H1 (cell line): ENCODE results near the gene TRABD2B.

Experiments used
- EP300 ChIP-seq, 2 experiments: IDR thresholded peaks; 1 replicate in 1 of 2; 2 replicates in 1 of 2; pipeline ENCODE4 v1.6.1; 2011 to 2012; ENCODE audit warnings: low read depth in 2 of 2, low read length in 2 of 2, mild to moderate bottlenecking in 2 of 2, borderline replicate concordance in 1 of 2, inconsistent platforms in 1 of 2, moderate library complexity in 1 of 2
- GABPA ChIP-seq: IDR thresholded peaks from 2 replicates; pipeline ENCODE4 v1.6.1; 2011; ENCODE audit warnings: mild to moderate bottlenecking, low read length, moderate library complexity, borderline replicate concordance; ENCODE audit not compliant: insufficient read depth
- GTF2F1 ChIP-seq: IDR thresholded peaks from 2 replicates; pipeline ENCODE4 v1.6.1; 2012; ENCODE audit warnings: low read depth, low read length, improper control_type of control experiment, borderline replicate concordance
- POLR2A ChIP-seq, 2 experiments: IDR thresholded peaks; 1 replicate in 1 of 2; 2 replicates in 1 of 2; pipeline ENCODE4 v1.6.1; 2011; ENCODE audit warnings: low read depth in 2 of 2, low read length in 2 of 2, mild to moderate bottlenecking in 2 of 2; ENCODE audit errors: control extremely low read depth in 1 of 2
- YY1 ChIP-seq: IDR thresholded peaks from 2 replicates; pipeline ENCODE4 v1.6.1; 2011; ENCODE audit warnings: low read depth, mild to moderate bottlenecking, low read length
- ZNF274 ChIP-seq: IDR thresholded peaks from 2 replicates; pipeline ENCODE4 v1.7.0; 2012; ENCODE audit warnings: low read length, borderline replicate concordance; ENCODE audit errors: extremely low read depth
- TF ChIP-seq, protein P1 (sequence below), 3 experiments: IDR thresholded peaks; 1 replicate in 2 of 3; 2 replicates in 1 of 3; pipeline versions ENCODE4 v1.5.1 to v1.6.1; 2011; ENCODE audit warnings: low read length in 3 of 3, mild to moderate bottlenecking in 3 of 3, inconsistent platforms in 2 of 3, low read depth in 1 of 3, moderate library complexity in 1 of 3; ENCODE audit not compliant: insufficient read depth in 1 of 3; ENCODE audit errors: control extremely low read depth in 1 of 3

DNA sequence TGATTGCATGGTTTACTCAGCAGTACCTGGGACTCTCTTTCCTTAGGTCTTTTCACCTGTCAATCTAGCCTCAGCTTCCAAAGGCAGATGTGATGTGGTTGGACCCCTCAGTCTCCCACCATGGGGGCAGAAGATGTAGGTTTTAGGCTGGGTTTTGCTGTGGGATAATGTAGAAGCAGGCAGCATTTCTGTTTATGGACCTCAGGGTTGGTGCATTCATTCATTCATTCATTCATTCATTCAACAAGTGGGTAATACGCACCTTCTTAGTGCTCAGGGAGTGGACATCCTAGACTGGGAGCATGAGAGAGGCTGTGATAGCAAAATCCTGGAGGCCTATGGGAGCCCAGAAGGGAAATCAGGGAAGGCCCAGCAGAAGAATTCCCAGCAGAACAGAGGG is 209.6 kb downstream of the TRABD2B start:
- TF ChIP-seq, protein P1, sequence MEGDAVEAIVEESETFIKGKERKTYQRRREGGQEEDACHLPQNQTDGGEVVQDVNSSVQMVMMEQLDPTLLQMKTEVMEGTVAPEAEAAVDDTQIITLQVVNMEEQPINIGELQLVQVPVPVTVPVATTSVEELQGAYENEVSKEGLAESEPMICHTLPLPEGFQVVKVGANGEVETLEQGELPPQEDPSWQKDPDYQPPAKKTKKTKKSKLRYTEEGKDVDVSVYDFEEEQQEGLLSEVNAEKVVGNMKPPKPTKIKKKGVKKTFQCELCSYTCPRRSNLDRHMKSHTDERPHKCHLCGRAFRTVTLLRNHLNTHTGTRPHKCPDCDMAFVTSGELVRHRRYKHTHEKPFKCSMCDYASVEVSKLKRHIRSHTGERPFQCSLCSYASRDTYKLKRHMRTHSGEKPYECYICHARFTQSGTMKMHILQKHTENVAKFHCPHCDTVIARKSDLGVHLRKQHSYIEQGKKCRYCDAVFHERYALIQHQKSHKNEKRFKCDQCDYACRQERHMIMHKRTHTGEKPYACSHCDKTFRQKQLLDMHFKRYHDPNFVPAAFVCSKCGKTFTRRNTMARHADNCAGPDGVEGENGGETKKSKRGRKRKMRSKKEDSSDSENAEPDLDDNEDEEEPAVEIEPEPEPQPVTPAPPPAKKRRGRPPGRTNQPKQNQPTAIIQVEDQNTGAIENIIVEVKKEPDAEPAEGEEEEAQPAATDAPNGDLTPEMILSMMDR (IDR thresholded peaks at IDR 0.05; ENCODE audit: control extremely low read depth in 1 of 3, insufficient read depth in 1 of 3, low read depth in 1 of 3, low read length in 3 of 3), result no peak
- no peak for TF ChIP-seq EP300 (IDR thresholded peaks at IDR 0.05; ENCODE audit: borderline replicate concordance in 1 of 2, low read depth in 2 of 2, low read length in 2 of 2)
- TF ChIP-seq POLR2A (IDR thresholded peaks at IDR 0.05; ENCODE audit: control extremely low read depth in 1 of 2, low read depth in 2 of 2, low read length in 2 of 2), result no peak
- no peak for TF ChIP-seq GTF2F1
- TF ChIP-seq ZNF274, result no peak
- TF ChIP-seq GABPA, result no peak
- no peak for TF ChIP-seq YY1
